SK-MEL-5 (cell line): ENCODE data around the gene RING1. TPM values are rescaled to one million over a fixed set of nuclear protein-coding genes. Genes with fewer than 3 reads are reported as not detected.

ENCODE experiments used
- DNase-seq: peaks from one replicate; pipeline ENCODE4 v3.0.0-alpha.2; 2016; ENCODE audit warnings: low read depth, low spot score
- in situ Hi-C: cut with HindIII; loops from 2 replicates; pipeline ENCODE4 v1.10.0; 2016; ENCODE audit warnings: low sequenced_read_pairs, high pct_unique_total_duplicates, low pct_unique_long_range_greater_than_20kb
- total RNA-seq: library from RNA; depleted of rRNA; stranded (reverse); fragments of >200 nt; shearing (Covaris generic); gene quantifications from 2 replicates; pipeline ENCODE4 v1.2.3, GENCODE V29; 2014

The RING1 gene
- total RNA-seq, 1 experiment from 2014 or later = 25.8 TPM

- no peak for DNase-seq
- in situ Hi-C loops = no loop called here
Measured at GRCh38 chr6:33170176-33171015, 37.9 kb upstream of the RING1 start.

- in situ Hi-C loops = no loop called here
- DNase-seq = no peak
Measured at GRCh38 chr6:33171016-33171879, 37.1 kb upstream of the RING1 start.

- in situ Hi-C loops = no loop called here
- DNase-seq = no peak
Measured at GRCh38 chr6:33171880-33172687, 36.2 kb upstream of the RING1 start.

GRCh38 chr6:33172688-33173534 lies 35.4 kb upstream of the RING1 start:
- in situ Hi-C loops = no loop called here
- peak; percentile 54 for DNase-seq

GRCh38 chr6:33173535-33174180 lies 34.6 kb upstream of the RING1 start:
- in situ Hi-C loops = no loop called here
- DNase-seq = no peak

- in situ Hi-C loops = no loop called here
- DNase-seq = no peak
Measured at GRCh38 chr6:33174784-33175183, 33.5 kb upstream of the RING1 start.

- in situ Hi-C loops = no loop called here
- no peak for DNase-seq
Measured at GRCh38 chr6:33175436-33176069, 32.7 kb upstream of the RING1 start.

- in situ Hi-C loops = no loop called here
- DNase-seq = no peak
Measured at GRCh38 chr6:33176906-33177305, 31.4 kb upstream of the RING1 start.

- no peak for DNase-seq
- in situ Hi-C loops = no loop called here
Measured at GRCh38 chr6:33177552-33178446, 30.5 kb upstream of the RING1 start.

- DNase-seq = no peak
- in situ Hi-C loops = no loop called here
Measured at GRCh38 chr6:33178755-33179475, 29.4 kb upstream of the RING1 start.

GRCh38 chr6:33181141-33181540 lies 27.2 kb upstream of the RING1 start:
- in situ Hi-C loops = no loop called here
- no peak for DNase-seq

GRCh38 chr6:33183071-33183683 lies 25.1 kb upstream of the RING1 start:
- in situ Hi-C loops = no loop called here
- no peak for DNase-seq

GRCh38 chr6:33185190-33185589 lies 23.1 kb upstream of the RING1 start:
- no peak for DNase-seq
- in situ Hi-C loops = no loop called here

- no peak for DNase-seq
- in situ Hi-C loops = no loop called here
Measured at GRCh38 chr6:33185654-33186187, 22.6 kb upstream of the RING1 start.
